ENCODE data around the gene SUGCT.

SUGCT gene

DNA sequence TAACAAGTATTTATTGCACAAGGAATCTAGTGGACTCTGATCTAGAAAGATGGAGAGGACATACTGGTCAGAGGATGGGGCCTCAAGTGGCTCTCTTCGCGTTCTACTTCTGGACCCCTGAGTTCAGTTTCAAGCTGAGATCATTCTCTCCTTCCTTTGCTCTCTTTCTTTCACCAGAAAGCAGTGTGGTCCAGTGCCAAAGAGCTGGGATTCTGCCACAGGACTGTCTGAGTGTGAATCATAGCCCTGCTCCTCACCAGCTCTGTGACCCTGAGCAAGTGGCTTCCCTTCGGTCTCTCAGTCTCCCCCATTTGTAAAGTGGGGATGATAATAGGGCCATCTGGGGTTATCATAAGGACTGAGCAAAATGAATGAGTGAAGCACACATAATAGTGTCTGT lies 715.2 kb downstream of the SUGCT start:
- Histone ChIP-seq H3K79me2 (ENCODE audit: insufficient read depth, low read length) (no peaks in the 10 kb centered on the region), H3K4me2 (ENCODE audit: insufficient read depth, low read length) (no peak overlapping the region), H3K9me3 (ENCODE audit: insufficient read depth, low read length, severe bottlenecking) (no peaks in the 10 kb centered on the region), H4K20me1 (ENCODE audit: insufficient read depth, low read length) (no peaks in the 10 kb centered on the region), H3K36me3 (ENCODE audit: insufficient read depth, low read length) (no peaks in the 10 kb centered on the region), H3K4me1 (ENCODE audit: insufficient read depth, low read length) (no peaks in the 10 kb centered on the region), H3K27me3 (ENCODE audit: insufficient read depth, low read length, poor library complexity) (no peaks in the 10 kb centered on the region), H3K4me3 (ENCODE audit: low read depth in 1 of 2, low read length in 2 of 2) (no peak overlapping the region), H2AFZ (ENCODE audit: low read depth, low read length) (no peak overlapping the region), H3K27ac (ENCODE audit: low read length) (no peak overlapping the region), H3K9ac (ENCODE audit: low read depth, low read length) (no peak overlapping the region)
- ATAC-seq (ENCODE audit: insufficient read depth, low read depth) (no peak), DNase-seq (no peak)
- TF ChIP-seq EZH2 (IDR thresholded peaks at IDR 0.05; ENCODE audit: borderline replicate concordance, low read depth, low read length, severe bottlenecking) = no peak
- TF ChIP-seq, protein P1, sequence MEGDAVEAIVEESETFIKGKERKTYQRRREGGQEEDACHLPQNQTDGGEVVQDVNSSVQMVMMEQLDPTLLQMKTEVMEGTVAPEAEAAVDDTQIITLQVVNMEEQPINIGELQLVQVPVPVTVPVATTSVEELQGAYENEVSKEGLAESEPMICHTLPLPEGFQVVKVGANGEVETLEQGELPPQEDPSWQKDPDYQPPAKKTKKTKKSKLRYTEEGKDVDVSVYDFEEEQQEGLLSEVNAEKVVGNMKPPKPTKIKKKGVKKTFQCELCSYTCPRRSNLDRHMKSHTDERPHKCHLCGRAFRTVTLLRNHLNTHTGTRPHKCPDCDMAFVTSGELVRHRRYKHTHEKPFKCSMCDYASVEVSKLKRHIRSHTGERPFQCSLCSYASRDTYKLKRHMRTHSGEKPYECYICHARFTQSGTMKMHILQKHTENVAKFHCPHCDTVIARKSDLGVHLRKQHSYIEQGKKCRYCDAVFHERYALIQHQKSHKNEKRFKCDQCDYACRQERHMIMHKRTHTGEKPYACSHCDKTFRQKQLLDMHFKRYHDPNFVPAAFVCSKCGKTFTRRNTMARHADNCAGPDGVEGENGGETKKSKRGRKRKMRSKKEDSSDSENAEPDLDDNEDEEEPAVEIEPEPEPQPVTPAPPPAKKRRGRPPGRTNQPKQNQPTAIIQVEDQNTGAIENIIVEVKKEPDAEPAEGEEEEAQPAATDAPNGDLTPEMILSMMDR (IDR thresholded peaks at IDR 0.05; ENCODE audit: borderline replicate concordance, extremely low read depth, low read length, poor library complexity, severe bottlenecking) = no peak

DNA sequence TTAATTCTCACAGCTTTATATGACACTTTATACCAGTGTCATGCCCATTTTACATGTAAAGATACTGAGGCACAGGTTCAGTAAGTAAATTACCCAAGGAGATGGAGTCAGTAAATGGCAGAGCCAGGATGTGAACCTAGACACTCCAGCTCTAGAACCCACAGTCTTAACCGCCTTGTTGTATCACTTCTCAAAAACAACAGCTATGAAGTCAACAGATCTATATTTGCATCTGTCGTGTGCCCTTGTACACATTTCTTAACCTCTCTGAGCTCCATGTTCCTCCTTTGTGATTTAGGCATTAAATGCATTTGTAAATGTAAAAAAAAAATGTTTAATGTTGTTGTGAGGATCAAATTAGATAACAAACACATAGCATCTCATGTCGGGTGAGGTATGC lies 716.2 kb downstream of the SUGCT start:
- H3K79me2 ChIP-seq (ENCODE audit: insufficient read depth, low read length) = no peaks in the 10 kb centered on the region
- H3K4me2 ChIP-seq (ENCODE audit: insufficient read depth, low read length) = no peak overlapping the region
- H3K4me1 ChIP-seq (ENCODE audit: insufficient read depth, low read length) = no peaks in the 10 kb centered on the region
- no peaks in the 10 kb centered on the region for H3K9me3 ChIP-seq (ENCODE audit: insufficient read depth, low read length, severe bottlenecking)
- no peaks in the 10 kb centered on the region for H3K27me3 ChIP-seq (ENCODE audit: insufficient read depth, low read length, poor library complexity)
- DNase-seq (no peak), ATAC-seq (ENCODE audit: insufficient read depth, low read depth) (no peak)
- no peak overlapping the region for H3K4me3 ChIP-seq (ENCODE audit: low read depth in 1 of 2, low read length in 2 of 2)
- H4K20me1 ChIP-seq (ENCODE audit: insufficient read depth, low read length) = no peaks in the 10 kb centered on the region
- TF ChIP-seq, protein P1 (IDR thresholded peaks at IDR 0.05; ENCODE audit: borderline replicate concordance, extremely low read depth, low read length, poor library complexity, severe bottlenecking) = no peak
- TF ChIP-seq EZH2 (IDR thresholded peaks at IDR 0.05; ENCODE audit: borderline replicate concordance, low read depth, low read length, severe bottlenecking) = no peak
- H3K9ac ChIP-seq (ENCODE audit: low read depth, low read length) = no peak overlapping the region
- H2AFZ ChIP-seq (ENCODE audit: low read depth, low read length) = no peak overlapping the region
- no peak overlapping the region for H3K27ac ChIP-seq (ENCODE audit: low read length)
- no peaks in the 10 kb centered on the region for H3K36me3 ChIP-seq (ENCODE audit: insufficient read depth, low read length)

DNA sequence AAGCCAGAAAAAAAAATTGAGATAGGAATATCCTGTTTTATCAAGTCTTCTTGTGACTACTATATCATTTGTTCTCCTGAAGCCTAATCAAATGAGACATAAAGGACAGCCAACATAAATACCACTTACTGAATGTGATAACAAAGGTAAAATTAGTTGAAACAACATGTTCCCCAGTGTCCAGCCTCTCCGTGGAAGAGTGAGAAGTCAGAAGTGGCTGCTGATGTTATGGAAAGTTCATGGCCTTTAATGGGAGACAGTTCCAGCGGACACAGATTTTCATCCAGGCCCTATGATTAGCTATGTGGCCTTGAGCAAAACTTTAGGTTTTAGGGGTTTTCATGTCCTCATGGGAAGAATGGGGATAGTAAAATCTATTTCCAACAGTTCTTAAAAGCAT lies 724.3 kb downstream of the SUGCT start:
- H3K4me1 ChIP-seq (ENCODE audit: insufficient read depth, low read length) = no peaks in the 10 kb centered on the region
- no peaks in the 10 kb centered on the region for H3K27me3 ChIP-seq (ENCODE audit: insufficient read depth, low read length, poor library complexity)
- H4K20me1 ChIP-seq (ENCODE audit: insufficient read depth, low read length) = no peaks in the 10 kb centered on the region
- no peaks in the 10 kb centered on the region for H3K79me2 ChIP-seq (ENCODE audit: insufficient read depth, low read length)
- TF ChIP-seq EZH2 (IDR thresholded peaks at IDR 0.05; ENCODE audit: borderline replicate concordance, low read depth, low read length, severe bottlenecking) = no peak
- TF ChIP-seq, protein P1 (IDR thresholded peaks at IDR 0.05; ENCODE audit: borderline replicate concordance, extremely low read depth, low read length, poor library complexity, severe bottlenecking) = no peak
- no peak overlapping the region for H2AFZ ChIP-seq (ENCODE audit: low read depth, low read length)
- no peaks in the 10 kb centered on the region for H3K36me3 ChIP-seq (ENCODE audit: insufficient read depth, low read length)
- no peak overlapping the region for H3K9ac ChIP-seq (ENCODE audit: low read depth, low read length)
- no peaks in the 10 kb centered on the region for H3K9me3 ChIP-seq (ENCODE audit: insufficient read depth, low read length, severe bottlenecking)
- no peak overlapping the region for H3K4me3 ChIP-seq (ENCODE audit: low read depth in 1 of 2, low read length in 2 of 2)
- no peak for DNase-seq
- no peak for ATAC-seq (ENCODE audit: insufficient read depth, low read depth)
- H3K27ac ChIP-seq (ENCODE audit: low read length) = no peak overlapping the region
- no peak overlapping the region for H3K4me2 ChIP-seq (ENCODE audit: insufficient read depth, low read length)

DNA sequence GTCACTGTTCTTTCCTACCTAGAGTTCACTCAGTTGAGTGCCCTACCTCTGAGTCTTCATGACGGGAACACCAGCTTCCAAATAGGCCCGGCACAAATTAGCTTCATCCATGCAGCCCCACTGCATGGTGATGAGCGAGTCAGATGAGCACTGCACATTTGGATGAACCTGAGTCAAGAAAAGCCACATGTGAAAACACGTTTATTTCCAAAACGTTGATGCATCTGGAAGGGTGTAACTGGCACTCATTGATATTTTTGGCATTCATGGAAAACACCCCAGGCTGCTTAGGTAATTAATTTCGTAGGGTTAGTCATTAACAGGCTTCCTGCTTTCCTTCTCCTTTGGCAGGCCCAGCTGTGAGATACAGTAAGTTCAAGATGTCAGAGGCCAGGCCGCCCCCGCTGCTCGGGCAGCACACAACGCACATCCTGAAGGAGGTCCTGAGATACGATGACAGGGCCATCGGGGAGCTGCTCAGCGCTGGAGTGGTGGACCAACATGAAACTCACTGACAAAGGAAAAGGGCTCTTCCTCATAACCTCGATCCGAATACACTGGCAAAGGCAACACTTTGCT lies 725.2 kb downstream of the SUGCT start:
- Histone ChIP-seq H3K27me3 (ENCODE audit: insufficient read depth, low read length, poor library complexity) (no peaks in the 10 kb centered on the region), H3K79me2 (ENCODE audit: insufficient read depth, low read length) (no peaks in the 10 kb centered on the region), H3K4me1 (ENCODE audit: insufficient read depth, low read length) (no peaks in the 10 kb centered on the region), H3K9ac (ENCODE audit: low read depth, low read length) (no peak overlapping the region), H3K4me3 (ENCODE audit: low read depth in 1 of 2, low read length in 2 of 2) (no peak overlapping the region), H3K9me3 (ENCODE audit: insufficient read depth, low read length, severe bottlenecking) (no peaks in the 10 kb centered on the region), H3K4me2 (ENCODE audit: insufficient read depth, low read length) (no peak overlapping the region), H4K20me1 (ENCODE audit: insufficient read depth, low read length) (no peaks in the 10 kb centered on the region), H2AFZ (ENCODE audit: low read depth, low read length) (no peak overlapping the region), H3K36me3 (ENCODE audit: insufficient read depth, low read length) (no peaks in the 10 kb centered on the region), H3K27ac (ENCODE audit: low read length) (no peak overlapping the region)
- TF ChIP-seq, protein P1 (IDR thresholded peaks at IDR 0.05; ENCODE audit: borderline replicate concordance, extremely low read depth, low read length, poor library complexity, severe bottlenecking) = no peak
- ATAC-seq (ENCODE audit: insufficient read depth, low read depth) (no peak), DNase-seq (no peak)

All from DND-41 (cell line).